Measurements from ENCODE around the gene COL6A1. TPM values are rescaled to one million over a fixed set of nuclear protein-coding genes. Genes with fewer than 3 reads are reported as not detected.

The COL6A1 gene
- total RNA-seq, 6 experiments from 2014 or later, result 350 to 415 (median 382) TPM

GRCh38 chr21:46050668-46051378, 69.3 kb downstream of the COL6A1 start:
- Mint-ChIP-seq H3K27ac (no peak overlapping the region), H3K4me1 (ENCODE audit: low read depth) (peaks cover 23% of the 10 kb centered on the region), H3K36me3 (ENCODE audit: low read depth) (peaks cover 11% of the 10 kb centered on the region), H3K9me3 (no peaks in the 10 kb centered on the region; the same call in 1 of the 2 replicates), H3K4me3 (no peak overlapping the region), H3K27me3 (ENCODE audit: insufficient read depth) (peaks cover 5% of the 10 kb centered on the region)
- no peak for TF ChIP-seq CTCF (IDR thresholded peaks at IDR 0.05)
- DNase-seq, result no peak

DNA sequence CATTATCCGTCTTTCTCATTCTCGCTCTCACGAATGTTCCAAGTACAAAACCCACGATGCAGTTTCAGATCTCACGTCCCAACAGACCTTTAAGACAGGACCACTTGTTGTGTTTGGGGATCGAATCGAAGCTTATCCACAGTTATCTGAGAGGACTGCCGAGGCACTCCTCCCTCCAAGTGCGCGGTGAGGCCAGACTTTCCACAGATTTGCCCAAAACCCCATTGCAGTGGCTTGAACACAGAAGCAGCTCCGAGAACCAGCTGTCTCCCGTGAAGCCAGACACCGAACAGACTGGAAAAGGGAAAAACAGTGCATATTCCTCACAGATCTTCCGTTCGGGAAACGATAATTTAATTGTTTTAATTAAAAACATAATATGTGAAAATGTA, 69.8 kb downstream of the COL6A1 start:
- TF ChIP-seq CTCF (IDR thresholded peaks at IDR 0.05), result no peak
- Mint-ChIP-seq H3K27ac (no peak overlapping the region), H3K27me3 (ENCODE audit: insufficient read depth) (peaks cover 7% of the 10 kb centered on the region), H3K9me3 (no peaks in the 10 kb centered on the region; the same call in 1 of the 2 replicates), H3K4me1 (ENCODE audit: low read depth) (peaks cover 29% of the 10 kb centered on the region), H3K4me3 (no peak overlapping the region), H3K36me3 (ENCODE audit: low read depth) (peaks cover 11% of the 10 kb centered on the region)
- no peak for DNase-seq

- Mint-ChIP-seq H3K27ac (no peak overlapping the region), H3K36me3 (ENCODE audit: low read depth) (peaks cover 11% of the 10 kb centered on the region), H3K27me3 (ENCODE audit: insufficient read depth) (peaks cover 7% of the 10 kb centered on the region), H3K4me1 (ENCODE audit: low read depth) (peaks cover 33% of the 10 kb centered on the region), H3K9me3 (no peaks in the 10 kb centered on the region; the same call in 1 of the 2 replicates), H3K4me3 (no peak overlapping the region)
- no peak for DNase-seq
- TF ChIP-seq CTCF (IDR thresholded peaks at IDR 0.05), result no peak
Observed at GRCh38 chr21:46051821-46052675, 70.5 kb downstream of the COL6A1 start.

DNA sequence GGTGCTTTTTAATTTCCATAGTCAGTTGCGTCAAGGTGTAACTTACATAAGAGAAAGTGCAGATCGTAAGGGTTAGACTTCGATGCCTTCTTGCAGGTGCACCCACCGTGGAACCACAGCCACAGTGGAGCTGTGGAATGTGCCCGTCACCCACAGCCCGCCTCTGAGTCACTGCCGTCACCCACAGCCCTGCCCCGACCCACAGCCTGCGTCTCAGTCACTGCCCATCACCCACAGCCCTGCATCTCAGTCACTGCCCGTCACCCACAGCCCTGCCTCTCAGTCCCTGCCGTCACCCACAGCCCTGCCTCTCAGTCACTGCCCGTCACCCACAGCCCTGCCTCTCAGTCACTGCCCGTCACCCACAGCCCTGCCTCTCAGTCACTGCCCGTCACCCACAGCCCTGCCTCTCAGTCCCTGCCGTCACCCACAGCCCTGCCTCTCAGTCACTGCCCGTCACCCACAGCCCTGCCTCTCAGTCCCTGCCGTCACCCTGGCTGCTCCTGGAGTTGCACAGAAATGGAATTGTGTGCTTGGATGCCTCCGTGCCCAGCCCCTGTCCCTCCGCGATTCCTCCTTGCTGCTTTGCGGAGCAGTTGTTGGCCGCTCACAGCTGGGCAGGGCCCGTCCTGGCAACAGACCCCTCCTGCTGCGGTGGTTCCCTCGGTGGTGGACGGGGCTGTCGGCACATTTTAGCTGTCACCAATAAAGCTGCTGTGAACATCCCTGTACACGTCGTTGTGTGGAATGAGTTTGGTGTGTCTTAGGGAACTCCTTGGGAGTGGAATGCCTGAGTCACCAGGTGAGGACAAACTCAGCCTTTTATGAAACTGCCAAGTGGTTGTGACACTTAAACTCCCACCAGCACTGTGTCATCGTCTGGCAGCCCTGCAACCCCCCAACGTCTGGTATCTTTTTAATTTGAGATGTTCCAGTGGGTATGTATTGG, 71.4 kb downstream of the COL6A1 start:
- Mint-ChIP-seq H3K4me1 (ENCODE audit: low read depth) (peaks cover 36% of the 10 kb centered on the region), H3K4me3 (peak overlapping the region; percentile 17; the same call in 1 of the 2 replicates), H3K27me3 (ENCODE audit: insufficient read depth) (peaks cover 7% of the 10 kb centered on the region), H3K27ac (peak overlapping the region; percentile 71), H3K36me3 (ENCODE audit: low read depth) (peaks cover 15% of the 10 kb centered on the region), H3K9me3 (peaks cover under 1% of the 10 kb centered on the region; the same call in 1 of the 2 replicates)
- peak; percentile 81 for DNase-seq
- no peak for TF ChIP-seq CTCF (IDR thresholded peaks at IDR 0.05)

DNA sequence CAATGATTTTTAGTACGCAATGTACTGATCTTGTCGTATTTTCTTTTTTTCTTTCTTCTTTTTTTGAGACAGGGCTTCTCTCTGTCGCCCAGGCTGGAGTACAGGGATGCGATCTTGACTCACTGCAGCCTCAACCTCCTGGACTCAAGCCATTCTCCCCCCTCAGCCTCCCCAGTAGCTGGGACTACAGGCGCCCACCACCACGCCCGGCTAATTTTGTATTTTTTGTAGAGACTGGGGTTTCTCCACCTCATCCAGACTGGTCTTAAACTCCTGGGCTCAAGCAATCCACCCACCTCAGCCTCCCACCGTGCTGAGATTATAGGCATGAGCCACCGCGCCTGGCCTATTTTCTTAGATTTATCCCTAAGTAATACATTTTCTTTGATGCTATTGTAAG, 72.5 kb downstream of the COL6A1 start:
- peaks cover 7% of the 10 kb centered on the region for H3K27me3 Mint-ChIP-seq (ENCODE audit: insufficient read depth)
- H3K4me1 Mint-ChIP-seq (ENCODE audit: low read depth), result peaks cover 43% of the 10 kb centered on the region
- no peak for DNase-seq
- H3K9me3 Mint-ChIP-seq, result peaks cover 8% of the 10 kb centered on the region
- TF ChIP-seq CTCF (IDR thresholded peaks at IDR 0.05), result no peak
- peak overlapping the region; percentile 72 for H3K27ac Mint-ChIP-seq
- H3K4me3 Mint-ChIP-seq, result peak overlapping the region; percentile 41; the same call in 1 of the 2 replicates
- peaks cover 25% of the 10 kb centered on the region for H3K36me3 Mint-ChIP-seq (ENCODE audit: low read depth)

Measured in HFFc6 (cell line).